OCI-LY7 (cell line): ENCODE data around the gene ROCK2.

ENCODE experiments used
- EZH2phosphoT487 ChIP-seq: fragments of 200-600 bp; sonication (generic); IDR thresholded peaks from 2 replicates; pipeline ENCODE4 v1.6.1; 2018; ENCODE audit warnings: low read depth, borderline replicate concordance, mild to moderate bottlenecking, mixed run types, antibody characterized with exemption, low read length, moderate library complexity, mixed read lengths
- TF ChIP-seq, protein P1 (sequence below): fragments of 200-600 bp; sonication (generic); conservative IDR thresholded peaks from 2 replicates; pipeline ENCODE4 v1.5.1; 2014; ENCODE audit warnings: mild to moderate bottlenecking, antibody characterized with exemption, low read length, moderate library complexity, mixed read lengths

DNA sequence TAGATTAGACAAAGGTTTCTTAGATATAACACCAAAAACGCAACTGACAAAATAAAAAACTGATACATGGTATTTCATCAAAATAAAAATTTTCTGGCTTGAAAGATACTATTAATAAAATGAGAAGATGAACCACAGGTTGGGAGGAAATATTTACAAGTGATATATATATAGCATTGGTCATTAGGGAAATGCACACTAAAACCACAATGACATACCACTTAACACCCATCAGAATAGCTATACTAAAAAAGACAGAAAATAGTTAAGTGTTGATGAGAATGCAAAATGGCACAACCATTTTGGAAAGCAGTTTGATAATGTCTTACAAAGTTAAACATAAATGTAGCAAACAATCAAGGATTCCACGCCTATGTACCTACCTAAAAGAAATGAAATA, 105.3 kb downstream of the ROCK2 start:
- TF ChIP-seq, protein P1, sequence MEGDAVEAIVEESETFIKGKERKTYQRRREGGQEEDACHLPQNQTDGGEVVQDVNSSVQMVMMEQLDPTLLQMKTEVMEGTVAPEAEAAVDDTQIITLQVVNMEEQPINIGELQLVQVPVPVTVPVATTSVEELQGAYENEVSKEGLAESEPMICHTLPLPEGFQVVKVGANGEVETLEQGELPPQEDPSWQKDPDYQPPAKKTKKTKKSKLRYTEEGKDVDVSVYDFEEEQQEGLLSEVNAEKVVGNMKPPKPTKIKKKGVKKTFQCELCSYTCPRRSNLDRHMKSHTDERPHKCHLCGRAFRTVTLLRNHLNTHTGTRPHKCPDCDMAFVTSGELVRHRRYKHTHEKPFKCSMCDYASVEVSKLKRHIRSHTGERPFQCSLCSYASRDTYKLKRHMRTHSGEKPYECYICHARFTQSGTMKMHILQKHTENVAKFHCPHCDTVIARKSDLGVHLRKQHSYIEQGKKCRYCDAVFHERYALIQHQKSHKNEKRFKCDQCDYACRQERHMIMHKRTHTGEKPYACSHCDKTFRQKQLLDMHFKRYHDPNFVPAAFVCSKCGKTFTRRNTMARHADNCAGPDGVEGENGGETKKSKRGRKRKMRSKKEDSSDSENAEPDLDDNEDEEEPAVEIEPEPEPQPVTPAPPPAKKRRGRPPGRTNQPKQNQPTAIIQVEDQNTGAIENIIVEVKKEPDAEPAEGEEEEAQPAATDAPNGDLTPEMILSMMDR: no peak
- TF ChIP-seq EZH2phosphoT487: no peak
